Neural progenitor cell (in vitro differentiated cells): Measurements from ENCODE around the gene RGS7. TPM values are rescaled to one million over a fixed set of nuclear protein-coding genes. Genes with fewer than 3 reads are reported as not detected.

Experiments used
- DNase-seq: peaks from one replicate; pipeline ENCODE4 v3.0.0-alpha.2; 2016; ENCODE audit warnings: low spot score
- H2AFZ ChIP-seq: fragments of 200-600 bp; sonication (generic); replicated peaks from 2 replicates; pipeline ENCODE4 v1.6.1; 2016; ENCODE audit warnings: antibody characterized with exemption
- H3F3A ChIP-seq: fragments of 200-600 bp; sonication (generic); 2 replicates; pipeline ENCODE4 v1.6.1; 2016; ENCODE audit warnings: antibody characterized with exemption, low read depth
- H3K27ac ChIP-seq: fragments of 200-600 bp; sonication (generic); 2 replicates; pipeline ENCODE4 v1.5.1; 2016; ENCODE audit warnings: mild to moderate bottlenecking
- H3K27me3 ChIP-seq: fragments of 200-600 bp; sonication (generic); 2 replicates; pipeline ENCODE4 v1.6.1; 2016; ENCODE audit warnings: mild to moderate bottlenecking, moderate library complexity
- H3K36me3 ChIP-seq: fragments of 200-600 bp; sonication (generic); 2 replicates; pipeline ENCODE4 v1.5.1; 2016
- H3K4me1 ChIP-seq: fragments of 200-600 bp; sonication (generic); 2 replicates; pipeline ENCODE4 v1.6.1; 2016; ENCODE audit warnings: mixed run types
- H3K4me2 ChIP-seq: fragments of 200-600 bp; sonication (generic); 2 replicates; pipeline ENCODE4 v1.6.1; 2016
- H3K4me3 ChIP-seq: fragments of 200-600 bp; sonication (generic); 2 replicates; pipeline ENCODE4 v1.5.1; 2016
- H3K79me2 ChIP-seq: fragments of 200-600 bp; sonication (generic); 2 replicates; pipeline ENCODE4 v1.6.1; 2016; ENCODE audit warnings: low read depth
- H3K9ac ChIP-seq: fragments of 200-600 bp; sonication (generic); 2 replicates; pipeline ENCODE4 v1.6.1; 2016
- H3K9me3 ChIP-seq: fragments of 200-600 bp; sonication (generic); 2 replicates; pipeline ENCODE4 v1.5.1; 2016; ENCODE audit warnings: low read depth
- H4K20me1 ChIP-seq: fragments of 200-600 bp; sonication (generic); 2 replicates; pipeline ENCODE4 v1.6.1; 2016; ENCODE audit warnings: low read depth
- H3K27ac Mint-ChIP-seq: 3 replicates; pipeline ENCODE4 v1.8.0; 2021; ENCODE audit warnings: mixed read lengths
- H3K27me3 Mint-ChIP-seq: 2 replicates; pipeline ENCODE4 v1.8.0; 2022; ENCODE audit warnings: low read depth, mild to moderate bottlenecking, inconsistent platforms, moderate library complexity, mixed read lengths; ENCODE audit not compliant: insufficient read depth
- H3K36me3 Mint-ChIP-seq: 3 replicates; pipeline ENCODE4 v1.8.0; 2021; ENCODE audit warnings: mixed read lengths
- H3K4me1 Mint-ChIP-seq: 3 replicates; pipeline ENCODE4 v1.8.0; 2021; ENCODE audit warnings: mixed read lengths
- H3K4me3 Mint-ChIP-seq: 3 replicates; pipeline ENCODE4 v1.8.0; 2021; ENCODE audit warnings: mild to moderate bottlenecking, moderate library complexity, mixed read lengths
- H3K9me3 Mint-ChIP-seq: 3 replicates; pipeline ENCODE4 v1.8.0; 2020; ENCODE audit warnings: mixed read lengths
- CTCF ChIP-seq: fragments of 200-600 bp; sonication (generic); IDR thresholded peaks from 2 replicates; pipeline ENCODE4 v1.5.1; 2017; ENCODE audit warnings: antibody characterized with exemption, mild to moderate bottlenecking
- EZH2 ChIP-seq: fragments of 200-600 bp; sonication (generic); IDR thresholded peaks from 2 replicates; pipeline ENCODE4 v1.6.1; 2017; ENCODE audit warnings: antibody characterized with exemption, mild to moderate bottlenecking, moderate library complexity
- EZH2phosphoT487 ChIP-seq: fragments of 200-600 bp; sonication (generic); IDR thresholded peaks from 2 replicates; pipeline ENCODE4 v1.6.1; 2017; ENCODE audit warnings: antibody characterized with exemption
- total RNA-seq: library from RNA; depleted of rRNA; stranded (reverse); fragments of >200 nt; gene quantifications from 2 replicates; pipeline ENCODE4 v1.2.3, GENCODE V29; 2015; ENCODE audit warnings: low replicate concordance

Gene RGS7
- total RNA-seq, 1 donor from 2014 or later: not detected

GRCh38 chr1:241113557-241113956 is 243.4 kb downstream of the RGS7 start:
- Histone ChIP-seq H3K9me3 (no peaks in the 10 kb centered on the region), H3K27me3 (no peaks in the 10 kb centered on the region), H3K4me1 (peaks cover 4% of the 10 kb centered on the region), H3K4me3 (no peak overlapping the region), H2AFZ (no peak overlapping the region), H3K79me2 (no peaks in the 10 kb centered on the region), H4K20me1 (no peaks in the 10 kb centered on the region), H3K9ac (no peak overlapping the region), H3K36me3 (no peaks in the 10 kb centered on the region), H3K27ac (no peak overlapping the region), H3K4me2 (no peak overlapping the region), H3F3A (no peaks in the 10 kb centered on the region)
- H3K36me3 Mint-ChIP-seq: no peaks in the 10 kb centered on the region
- H3K27ac Mint-ChIP-seq: no peak overlapping the region
- no peak for DNase-seq
- H3K4me3 Mint-ChIP-seq: no peak overlapping the region
- H3K9me3 Mint-ChIP-seq: no peaks in the 10 kb centered on the region
- H3K4me1 Mint-ChIP-seq: peaks cover 2% of the 10 kb centered on the region
- TF ChIP-seq EZH2phosphoT487: no peak
- TF ChIP-seq EZH2: no peak
- TF ChIP-seq CTCF: no peak
- no peaks in the 10 kb centered on the region for H3K27me3 Mint-ChIP-seq

GRCh38 chr1:241109039-241109438 is 248.0 kb downstream of the RGS7 start:
- Histone ChIP-seq H3K4me3 (no peak overlapping the region), H3K4me2 (no peak overlapping the region), H3K4me1 (no peaks in the 10 kb centered on the region), H3K36me3 (no peaks in the 10 kb centered on the region), H2AFZ (no peak overlapping the region), H3K9me3 (no peaks in the 10 kb centered on the region), H3K79me2 (no peaks in the 10 kb centered on the region), H4K20me1 (no peaks in the 10 kb centered on the region), H3K27me3 (no peaks in the 10 kb centered on the region), H3K27ac (no peak overlapping the region), H3K9ac (no peak overlapping the region), H3F3A (no peaks in the 10 kb centered on the region)
- Mint-ChIP-seq H3K4me1 (peaks cover 2% of the 10 kb centered on the region), H3K4me3 (no peak overlapping the region), H3K27me3 (no peaks in the 10 kb centered on the region), H3K36me3 (no peaks in the 10 kb centered on the region), H3K27ac (no peak overlapping the region), H3K9me3 (no peaks in the 10 kb centered on the region)
- DNase-seq: no peak
- TF ChIP-seq CTCF (no peak), EZH2phosphoT487 (no peak), EZH2 (no peak)

GRCh38 chr1:241105147-241105546 is 251.9 kb downstream of the RGS7 start:
- no peak overlapping the region for H3K27ac ChIP-seq
- Mint-ChIP-seq H3K4me1 (peaks cover 9% of the 10 kb centered on the region), H3K27me3 (no peaks in the 10 kb centered on the region), H3K9me3 (no peaks in the 10 kb centered on the region), H3K27ac (no peak overlapping the region), H3K4me3 (no peak overlapping the region), H3K36me3 (no peaks in the 10 kb centered on the region)
- no peaks in the 10 kb centered on the region for H3K4me1 ChIP-seq
- DNase-seq: no peak
- no peaks in the 10 kb centered on the region for H4K20me1 ChIP-seq
- TF ChIP-seq EZH2 (no peak), EZH2phosphoT487 (no peak), CTCF (no peak)
- H3F3A ChIP-seq: no peaks in the 10 kb centered on the region
- no peaks in the 10 kb centered on the region for H3K9me3 ChIP-seq
- H3K79me2 ChIP-seq: no peaks in the 10 kb centered on the region
- H3K4me2 ChIP-seq: no peak overlapping the region
- no peak overlapping the region for H3K4me3 ChIP-seq
- H3K9ac ChIP-seq: no peak overlapping the region
- no peak overlapping the region for H2AFZ ChIP-seq
- H3K27me3 ChIP-seq: no peaks in the 10 kb centered on the region
- H3K36me3 ChIP-seq: no peaks in the 10 kb centered on the region

- H3K4me3 Mint-ChIP-seq: no peak overlapping the region
- Histone ChIP-seq H3K9me3 (no peaks in the 10 kb centered on the region), H3K4me3 (no peak overlapping the region), H3K4me1 (no peaks in the 10 kb centered on the region), H3K79me2 (no peaks in the 10 kb centered on the region), H3K27ac (no peak overlapping the region), H4K20me1 (no peaks in the 10 kb centered on the region), H3K4me2 (no peak overlapping the region), H3F3A (no peaks in the 10 kb centered on the region), H3K27me3 (no peaks in the 10 kb centered on the region), H2AFZ (no peak overlapping the region), H3K36me3 (no peaks in the 10 kb centered on the region), H3K9ac (no peak overlapping the region)
- H3K27ac Mint-ChIP-seq: no peak overlapping the region
- DNase-seq: no peak
- TF ChIP-seq CTCF (no peak), EZH2 (no peak), EZH2phosphoT487 (no peak)
- no peaks in the 10 kb centered on the region for H3K27me3 Mint-ChIP-seq
- H3K9me3 Mint-ChIP-seq: no peaks in the 10 kb centered on the region
- H3K36me3 Mint-ChIP-seq: no peaks in the 10 kb centered on the region
- H3K4me1 Mint-ChIP-seq: peaks cover 9% of the 10 kb centered on the region
Measured at GRCh38 chr1:241102664-241103063, 254.3 kb downstream of the RGS7 start.
